GM12872 (cell line): ENCODE data around the gene ING5.
A peak's percentile ranks its signal among the peaks of the same experiment; 100 is the strongest.

Source experiments
- TF ChIP-seq, protein P1 (sequence below): IDR thresholded peaks from 3 replicates; pipeline ENCODE4 v1.5.1; 2011; ENCODE audit warnings: low read depth, mild to moderate bottlenecking, low read length, moderate library complexity; ENCODE audit not compliant: insufficient read depth

Gene ING5

GRCh38 chr2:241675885-241676284, 26.0 kb upstream of the ING5 start:
- TF ChIP-seq, protein P1, sequence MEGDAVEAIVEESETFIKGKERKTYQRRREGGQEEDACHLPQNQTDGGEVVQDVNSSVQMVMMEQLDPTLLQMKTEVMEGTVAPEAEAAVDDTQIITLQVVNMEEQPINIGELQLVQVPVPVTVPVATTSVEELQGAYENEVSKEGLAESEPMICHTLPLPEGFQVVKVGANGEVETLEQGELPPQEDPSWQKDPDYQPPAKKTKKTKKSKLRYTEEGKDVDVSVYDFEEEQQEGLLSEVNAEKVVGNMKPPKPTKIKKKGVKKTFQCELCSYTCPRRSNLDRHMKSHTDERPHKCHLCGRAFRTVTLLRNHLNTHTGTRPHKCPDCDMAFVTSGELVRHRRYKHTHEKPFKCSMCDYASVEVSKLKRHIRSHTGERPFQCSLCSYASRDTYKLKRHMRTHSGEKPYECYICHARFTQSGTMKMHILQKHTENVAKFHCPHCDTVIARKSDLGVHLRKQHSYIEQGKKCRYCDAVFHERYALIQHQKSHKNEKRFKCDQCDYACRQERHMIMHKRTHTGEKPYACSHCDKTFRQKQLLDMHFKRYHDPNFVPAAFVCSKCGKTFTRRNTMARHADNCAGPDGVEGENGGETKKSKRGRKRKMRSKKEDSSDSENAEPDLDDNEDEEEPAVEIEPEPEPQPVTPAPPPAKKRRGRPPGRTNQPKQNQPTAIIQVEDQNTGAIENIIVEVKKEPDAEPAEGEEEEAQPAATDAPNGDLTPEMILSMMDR = peak; percentile 36; the same call in 1 of the 3 replicates

- TF ChIP-seq, protein P1 = no peak
Measured at GRCh38 chr2:241676665-241677064, 25.2 kb upstream of the ING5 start.

DNA sequence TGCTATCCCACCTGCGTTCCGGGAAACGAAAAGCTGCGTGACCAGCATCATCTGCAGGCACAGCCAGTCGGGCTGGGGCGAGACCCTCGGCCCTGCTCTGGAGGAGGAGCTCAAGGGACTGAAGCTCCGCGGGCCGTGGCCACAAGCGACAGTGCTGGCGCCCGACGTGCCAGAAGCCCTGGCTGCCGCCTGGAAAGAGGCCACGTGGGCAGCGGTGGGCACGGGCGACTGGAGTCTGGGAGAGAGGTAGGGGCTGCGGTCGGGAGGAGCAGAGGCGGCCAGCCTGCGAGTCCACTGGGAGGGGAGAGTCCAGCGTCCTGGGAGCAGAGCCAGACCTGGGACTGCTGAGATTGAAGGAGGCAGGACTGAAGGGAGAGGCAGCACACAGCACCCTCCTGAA, 24.4 kb upstream of the ING5 start:
- TF ChIP-seq, protein P1 = no peak

- TF ChIP-seq, protein P1 = no peak
Measured at GRCh38 chr2:241678307-241678706, 23.5 kb upstream of the ING5 start.

DNA sequence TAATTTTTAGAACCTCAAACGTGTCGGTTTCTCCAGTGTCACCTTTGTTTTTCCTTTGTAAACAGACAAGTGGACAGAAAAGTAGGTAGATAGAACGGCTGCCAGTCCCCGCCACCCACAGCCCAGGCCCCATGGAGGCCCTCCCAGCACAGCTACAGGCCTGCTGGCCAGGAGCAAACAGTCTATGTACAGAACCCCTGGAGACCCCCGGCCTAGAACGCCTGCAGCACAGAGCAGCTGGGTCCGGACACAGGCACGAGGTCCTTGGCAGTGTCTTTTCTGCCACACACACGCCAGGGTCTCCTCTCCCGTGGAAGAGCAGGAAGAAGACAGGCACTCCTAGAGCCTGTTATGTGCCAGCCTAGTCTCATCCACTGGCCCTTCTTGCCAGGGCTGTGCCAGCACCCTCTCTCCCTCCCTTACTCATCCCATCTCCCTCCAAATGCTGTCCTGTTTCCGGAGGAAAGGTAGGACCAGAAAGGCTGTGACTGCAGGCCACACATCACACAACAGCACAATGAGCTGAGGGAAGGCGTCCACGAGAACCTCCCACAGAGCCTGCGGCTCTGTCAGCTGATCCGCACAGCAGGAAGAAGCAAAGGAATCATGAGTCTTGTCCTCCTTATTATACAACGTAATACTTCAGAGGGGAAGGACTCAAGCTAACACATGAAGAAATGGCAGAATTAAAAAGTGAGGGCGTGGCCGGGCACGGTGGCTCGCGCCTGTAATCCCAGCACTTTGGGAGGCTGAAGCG, 22.9 kb upstream of the ING5 start:
- TF ChIP-seq, protein P1 = no peak

DNA sequence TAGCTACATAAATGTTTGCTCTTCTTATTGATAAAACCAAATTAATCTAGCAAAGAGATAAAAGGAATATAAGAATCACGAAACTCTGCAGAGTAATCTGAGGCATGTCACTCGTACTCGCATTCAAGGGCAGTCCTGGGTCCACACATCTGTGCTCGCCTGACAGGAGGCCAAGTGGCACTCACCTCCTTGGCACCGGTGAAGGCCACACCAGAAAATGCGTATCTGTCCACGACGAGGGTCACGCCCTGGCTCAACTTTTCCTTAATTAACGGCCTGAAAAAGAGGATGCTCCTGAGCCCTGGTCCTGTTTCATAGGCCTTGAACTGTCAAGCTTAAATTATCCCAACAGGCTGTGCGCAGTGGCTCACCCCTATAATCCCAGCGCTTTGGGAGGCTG, 21.8 kb upstream of the ING5 start:
- TF ChIP-seq, protein P1 = no peak

DNA sequence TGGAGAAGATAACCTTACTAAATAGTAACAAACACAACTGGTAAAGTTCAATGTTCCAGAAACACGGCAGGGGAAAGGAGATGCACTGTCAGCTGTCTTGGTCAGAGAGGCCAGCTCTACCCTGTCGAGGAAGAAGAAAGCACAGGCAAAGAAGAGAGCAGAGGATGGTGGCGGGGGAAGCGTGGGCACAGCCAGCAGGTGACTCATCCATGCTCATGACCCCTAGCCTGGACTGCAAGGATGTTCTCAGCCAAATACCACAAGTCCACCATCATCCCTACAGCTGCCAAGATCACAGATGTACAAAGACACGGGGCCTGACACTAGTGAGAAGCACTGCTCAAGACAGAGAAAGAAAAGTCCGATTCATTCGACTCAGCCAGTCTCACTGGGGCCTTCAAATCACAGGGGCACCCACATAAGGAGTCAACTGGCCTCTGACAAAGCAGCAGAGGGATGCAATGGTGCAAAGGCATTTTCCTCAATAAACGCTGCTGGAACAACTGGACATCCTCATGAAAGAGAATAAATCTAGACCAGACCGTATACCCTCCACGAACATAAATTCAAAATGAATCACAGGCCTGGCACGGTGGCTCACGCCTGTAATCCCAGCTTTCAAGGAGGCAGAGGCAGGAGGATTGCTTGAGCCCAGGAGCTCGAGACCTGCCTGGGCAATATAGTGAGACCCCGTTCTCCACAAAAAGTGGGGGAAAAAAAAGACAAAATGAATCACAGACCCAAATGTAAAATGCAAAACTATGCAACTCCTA, 20.8 kb upstream of the ING5 start:
- TF ChIP-seq, protein P1 = no peak
